GM11168 (cell line): ENCODE results near the gene KIAA0825.
"Not testable (repeated sequence)": the region's sequence is repeated elsewhere in the genome, so short reads cannot be mapped to it uniquely, and the experiment has no call there.

Source experiments
- in situ Hi-C: fragments of 300-500 bp; cut with MboI; formaldehyde crosslinking; loops from one replicate; pipeline ENCODE4 v1.12.0; 2022; ENCODE audit warnings: low sequenced_read_pairs; ENCODE audit not compliant: unreplicated experiment

Gene KIAA0825

DNA sequence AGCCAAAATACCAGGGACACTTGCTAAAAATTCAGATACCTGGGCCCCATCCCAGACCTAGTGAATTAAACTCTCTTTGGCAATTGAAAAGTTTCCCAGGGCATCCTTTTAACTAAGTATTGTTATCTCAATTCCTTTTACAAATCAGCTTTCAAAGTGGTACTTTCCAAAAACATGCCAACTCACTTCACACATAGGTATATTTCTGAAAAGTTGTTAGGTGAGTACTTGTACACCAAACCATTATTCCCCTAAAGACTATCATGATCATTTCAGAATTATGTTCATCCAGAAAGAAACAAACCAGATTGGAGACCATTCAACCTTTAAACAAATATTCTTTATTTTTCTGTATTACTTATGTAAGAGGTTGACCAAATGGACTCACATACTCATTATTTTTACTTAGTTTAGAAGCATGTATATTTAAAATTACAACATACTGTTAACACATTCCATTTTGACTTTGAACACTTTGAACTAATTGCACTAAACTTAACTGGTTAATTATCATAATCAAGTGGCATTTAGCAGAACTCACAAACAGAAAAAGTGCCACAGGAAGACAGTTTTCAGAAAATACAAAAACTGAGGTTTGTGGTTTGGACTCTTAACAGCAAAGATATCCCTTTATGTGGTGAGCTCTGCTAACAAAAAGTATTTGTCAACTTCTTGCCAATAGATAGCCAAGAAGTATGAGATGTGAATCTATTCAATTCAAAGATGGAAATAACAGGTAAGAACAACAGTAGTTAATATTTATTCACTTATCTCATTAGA is 40.7 kb downstream of the KIAA0825 start:
- in situ Hi-C loops = no loop called here

- in situ Hi-C loops = no loop called here
Measured at GRCh38 chr5:94575196-94575595, 43.2 kb downstream of the KIAA0825 start.

DNA sequence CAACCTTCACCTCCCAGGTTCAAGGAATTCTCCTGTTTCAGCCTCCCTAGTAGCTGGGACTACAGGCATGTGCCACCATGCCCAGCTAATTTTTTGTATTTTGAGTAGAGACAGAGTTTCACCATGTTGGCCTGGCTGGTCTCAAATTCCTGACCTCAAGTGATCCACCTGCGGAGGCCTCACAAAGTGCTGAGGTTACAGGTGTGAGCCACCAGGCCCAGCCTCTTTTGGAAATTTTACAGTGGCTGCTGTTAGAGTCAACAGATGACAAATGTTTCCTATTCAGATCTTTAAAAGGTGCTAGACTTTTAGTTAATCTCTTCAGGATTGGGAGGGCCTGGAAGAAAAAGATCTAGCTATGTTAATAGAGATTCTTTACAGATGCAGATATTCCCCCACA is 45.1 kb downstream of the KIAA0825 start:
- in situ Hi-C loops = not testable (repeated sequence)

- in situ Hi-C loops = no loop called here
Measured at GRCh38 chr5:94571415-94571814, 47.0 kb downstream of the KIAA0825 start.

DNA sequence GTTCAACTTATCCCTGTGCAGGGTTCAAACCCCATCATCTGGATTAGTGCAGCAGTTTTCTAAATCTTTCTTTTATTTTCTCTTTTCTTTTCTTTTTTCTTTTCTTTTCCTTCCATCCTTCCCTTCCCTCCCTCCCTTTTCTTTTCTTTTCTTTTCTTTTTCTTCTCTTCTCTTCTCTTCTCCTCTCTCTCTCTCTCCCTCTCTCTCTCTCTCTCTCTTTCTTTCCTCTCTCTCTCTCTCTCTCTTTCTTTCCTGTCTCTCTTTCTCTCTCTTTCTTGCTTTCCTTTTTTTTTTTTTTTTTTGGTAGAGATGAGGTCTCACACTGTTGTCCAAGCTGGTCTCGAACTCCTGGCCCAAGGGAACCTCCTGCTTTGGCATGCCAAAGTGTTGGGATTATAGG is 53.6 kb downstream of the KIAA0825 start:
- in situ Hi-C loops = no loop called here

GRCh38 chr5:94562327-94562971 is 56.0 kb downstream of the KIAA0825 start:
- in situ Hi-C loops = no loop called here

DNA sequence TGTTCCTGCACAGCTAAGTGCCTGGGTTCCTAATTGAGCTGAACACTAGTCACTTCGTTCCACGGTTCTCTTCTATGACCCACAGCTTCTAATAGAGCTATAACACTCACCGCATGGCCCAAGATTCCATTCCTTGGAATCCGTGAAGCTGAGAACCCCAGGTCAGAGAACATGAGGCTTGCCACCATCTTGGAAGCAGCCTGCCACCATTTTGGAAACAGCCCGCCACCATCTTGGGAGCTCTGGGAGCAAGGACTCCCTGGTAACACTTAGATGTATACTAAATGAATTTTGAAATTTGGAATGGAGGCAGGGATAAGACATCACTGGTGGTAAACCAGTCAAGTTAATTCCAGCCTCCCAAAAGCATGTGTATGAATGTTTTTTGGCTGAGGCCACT is 60.4 kb downstream of the KIAA0825 start:
- in situ Hi-C loops = no loop called here

DNA sequence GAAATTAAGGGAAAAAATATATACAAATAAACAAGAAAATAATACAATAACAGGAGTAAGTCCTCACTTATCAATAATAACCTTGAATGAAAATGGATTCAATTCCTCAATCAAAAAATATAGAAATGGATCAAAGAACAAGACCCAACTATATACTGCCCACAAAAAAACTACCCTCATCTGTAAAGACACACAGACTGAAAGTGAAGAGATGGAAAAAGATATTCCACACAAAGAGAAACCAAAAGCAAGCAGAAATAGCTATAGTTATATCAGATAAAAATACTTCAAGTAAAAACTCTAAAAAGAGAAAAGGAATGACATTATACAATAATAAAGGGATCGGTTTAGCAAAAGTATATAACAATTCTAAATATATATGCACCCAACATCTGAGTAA is 66.5 kb downstream of the KIAA0825 start:
- in situ Hi-C loops = no loop called here

- in situ Hi-C loops = no loop called here
Measured at GRCh38 chr5:94545870-94546625, 72.4 kb downstream of the KIAA0825 start.

DNA sequence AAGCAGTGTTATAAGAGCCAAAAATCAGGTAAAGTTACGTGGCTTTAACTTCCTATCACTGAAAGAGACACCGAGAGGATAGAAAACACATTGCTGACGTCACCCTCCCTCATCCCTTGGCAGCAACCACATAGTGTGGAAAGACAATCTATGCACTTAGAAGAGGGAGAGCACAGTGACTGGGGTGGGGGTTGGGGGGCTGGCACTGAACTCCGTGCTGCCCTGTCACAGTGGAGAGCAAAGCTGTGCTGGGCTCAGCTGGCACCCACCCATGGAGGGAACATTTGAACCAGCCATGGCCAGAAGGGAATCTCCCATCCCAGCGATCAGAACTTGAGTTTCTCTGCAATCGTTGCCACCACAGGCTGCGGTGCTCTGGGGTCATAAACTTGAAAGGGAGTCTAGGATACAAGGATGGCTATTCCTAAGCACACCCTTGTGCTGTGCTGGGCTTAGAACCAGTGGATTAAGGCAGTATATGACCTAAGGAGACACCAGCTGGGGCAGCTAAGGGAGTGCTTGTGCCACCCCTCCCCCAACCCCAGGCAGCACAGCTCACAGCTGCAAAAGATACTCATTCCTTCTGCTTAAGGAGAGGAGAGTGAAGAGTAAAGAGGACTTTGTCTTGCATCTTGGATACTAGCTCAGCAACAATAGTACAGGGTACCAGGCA is 73.4 kb downstream of the KIAA0825 start:
- in situ Hi-C loops = no loop called here

GRCh38 chr5:94544031-94544650 is 74.3 kb downstream of the KIAA0825 start:
- in situ Hi-C loops = no loop called here

- in situ Hi-C loops = no loop called here
Measured at GRCh38 chr5:94540856-94541494, 77.4 kb downstream of the KIAA0825 start.

GRCh38 chr5:94538260-94538659 is 80.1 kb downstream of the KIAA0825 start:
- in situ Hi-C loops = loop anchor here (10.0 kb wide), 1 partner anchor 147 kb away; no protein-coding TSS in a partner anchor

DNA sequence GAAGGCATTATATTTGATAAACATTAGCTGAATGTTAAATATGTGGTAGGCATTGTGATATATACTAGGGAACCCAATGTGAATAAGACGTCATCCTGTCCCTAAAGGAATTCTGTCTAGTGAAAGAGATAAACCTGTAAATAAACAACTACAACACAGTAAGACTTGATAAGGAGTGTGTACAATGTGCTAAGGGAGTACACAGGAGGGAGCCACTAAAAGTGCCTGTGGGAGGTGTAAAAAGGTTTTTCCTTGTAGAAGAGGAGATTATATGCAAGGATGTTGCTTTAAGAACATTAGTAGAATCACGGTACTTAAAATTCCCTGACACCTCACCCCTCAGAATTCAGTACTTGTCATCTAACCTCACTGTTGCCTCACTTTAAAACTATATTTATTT is 91.7 kb downstream of the KIAA0825 start:
- in situ Hi-C loops = loop anchor here (10.0 kb wide), 1 partner anchor 208 kb away; no protein-coding TSS in a partner anchor

DNA sequence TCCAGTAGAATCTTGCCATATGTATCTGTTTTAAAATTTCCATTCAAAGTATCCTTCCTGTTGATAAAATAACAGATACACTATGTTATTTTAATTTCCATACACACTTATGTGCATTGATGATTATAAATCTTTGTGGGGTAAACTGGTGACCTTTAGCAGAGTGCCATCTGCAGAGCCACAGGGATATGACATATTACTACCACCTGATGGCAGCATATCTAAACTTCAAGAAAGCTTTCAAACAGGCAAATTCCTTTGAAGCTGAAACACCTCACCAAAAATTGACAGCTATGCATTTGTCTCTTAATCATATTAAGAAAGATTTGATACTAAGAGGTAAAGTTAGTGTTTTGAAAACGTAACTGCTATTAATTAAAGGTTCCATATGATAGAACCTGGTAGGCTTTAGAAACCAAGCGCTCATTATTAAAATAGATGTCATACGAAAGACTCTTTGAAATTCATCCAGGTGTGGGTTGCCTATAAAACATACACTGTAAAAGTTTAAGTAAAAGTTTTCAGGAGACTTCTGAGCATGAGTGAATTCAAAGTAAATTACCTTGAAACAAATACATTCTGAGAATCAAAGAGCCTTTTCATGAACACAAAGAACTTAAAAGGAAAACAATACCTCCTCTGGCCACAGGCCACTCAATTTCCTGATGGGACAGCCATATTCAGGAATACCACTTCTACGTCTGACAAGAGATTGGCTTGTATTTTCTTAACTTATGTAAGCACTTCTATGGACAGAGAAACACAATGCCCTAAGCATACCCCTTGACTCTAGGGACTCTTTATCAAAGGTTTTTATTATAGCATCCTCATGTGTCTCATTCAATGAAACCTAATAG is 93.3 kb downstream of the KIAA0825 start:
- in situ Hi-C loops = loop anchor here (10.0 kb wide), 1 partner anchor 210 kb away; no protein-coding TSS in a partner anchor

DNA sequence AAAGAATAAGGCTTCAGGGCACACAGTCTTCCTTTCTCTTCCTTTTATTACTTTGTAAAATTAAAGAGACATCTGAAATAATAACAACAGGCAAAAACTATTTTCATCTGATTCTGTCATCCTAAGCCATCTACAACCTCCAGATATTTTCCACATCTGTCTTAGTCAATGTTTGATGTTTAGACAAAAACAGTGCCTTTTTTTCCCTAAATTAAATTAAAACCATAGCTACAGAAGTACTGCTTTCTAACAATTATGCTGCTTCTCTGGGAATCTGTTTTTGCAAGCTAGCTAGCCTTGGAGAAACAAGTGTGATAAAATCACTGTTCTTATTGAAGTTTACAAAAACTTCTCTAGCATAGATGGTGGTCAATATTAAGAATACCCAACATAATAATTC is 95.4 kb downstream of the KIAA0825 start:
- in situ Hi-C loops = loop anchor here (10.0 kb wide), 1 partner anchor 212 kb away; no protein-coding TSS in a partner anchor

DNA sequence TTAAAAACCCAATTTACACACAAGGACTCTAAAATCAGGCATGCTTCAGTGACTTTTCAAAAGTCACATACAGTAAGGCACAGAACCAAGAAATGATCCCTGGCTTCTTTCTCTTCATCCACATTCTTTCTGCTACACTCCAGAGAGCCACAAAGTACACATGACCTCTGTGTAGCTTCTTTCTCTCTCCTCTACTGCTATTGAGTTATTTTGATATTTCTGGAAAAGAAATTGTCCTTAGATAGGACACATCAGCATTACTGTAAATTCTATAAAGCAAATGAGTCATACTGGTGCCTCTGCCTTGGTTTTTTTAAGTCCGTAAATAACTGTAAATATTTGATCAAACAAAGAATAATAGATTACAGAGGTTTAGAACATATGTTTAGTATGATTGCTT is 96.3 kb downstream of the KIAA0825 start:
- in situ Hi-C loops = loop anchor here (10.0 kb wide), 1 partner anchor 213 kb away; no protein-coding TSS in a partner anchor
